HEK293 (cell line): ENCODE results near the gene ROM1.

ENCODE experiments used
- CTCF ChIA-PET: fragments of 350-600 bp; formaldehyde crosslinking; extraction: SDS; loops from one replicate; lab custom pipeline; 2021; ENCODE audit warnings: antibody characterized with exemption; lab: Yijun Ruan, JAX
- POLR2A ChIA-PET: fragments of 300-600 bp; formaldehyde crosslinking; extraction: SDS; loops from one replicate; lab custom pipeline; 2020; ENCODE audit warnings: antibody characterized with exemption, inconsistent platforms; lab: Yijun Ruan, JAX
- H3K27ac ChIP-seq: fragments of 200-500 bp; sonication (Bioruptor generic); 2 replicates; pipeline ENCODE4 v1.5.1; 2014; ENCODE audit warnings: low read depth, low read length, control low read depth, inconsistent platforms; ENCODE audit errors: extremely low read depth
- H3K36me3 ChIP-seq, 2 experiments: fragments of 200-500 bp in 1 of 2; sonication (Bioruptor generic) in 1 of 2; 1 replicate in 1 of 2; 2 replicates in 1 of 2; pipeline ENCODE4 v1.5.1; 2014 to 2017; ENCODE audit warnings: inconsistent platforms in 2 of 2, low read length in 2 of 2; ENCODE audit not compliant: control insufficient read depth in 2 of 2, insufficient read depth in 1 of 2
- H3K4me1 ChIP-seq: fragments of 200-500 bp; sonication (Bioruptor generic); 2 replicates; pipeline ENCODE4 v1.5.1; 2014; ENCODE audit warnings: mild to moderate bottlenecking, low read length, inconsistent platforms; ENCODE audit not compliant: control insufficient read depth, insufficient read depth
- H3K4me3 ChIP-seq: 2 replicates; pipeline ENCODE4 v1.5.1; 2011; ENCODE audit warnings: low read depth, mild to moderate bottlenecking, control low read depth, low read length, moderate library complexity
- H3K9me3 ChIP-seq: fragments of 200-500 bp; sonication (Bioruptor generic); 2 replicates; pipeline ENCODE4 v1.5.1; 2014; ENCODE audit warnings: low read depth, low read length, inconsistent platforms; ENCODE audit not compliant: control insufficient read depth, insufficient read depth
- KLF9 ChIP-seq: fragments of 450-650 bp; formaldehyde crosslinking; IDR thresholded peaks from 2 replicates; pipeline ENCODE4 v1.5.1; 2016; ENCODE audit warnings: missing biosample characterization, missing genetic modification characterization, low read depth
- PRDM1 ChIP-seq: fragments of 450-650 bp; formaldehyde crosslinking; IDR thresholded peaks from 2 replicates; pipeline ENCODE4; 2016; ENCODE audit warnings: missing biosample characterization, missing genetic modification characterization
- SETDB1 ChIP-seq: IDR thresholded peaks from one replicate; pipeline ENCODE4 v1.6.1; 2017; ENCODE audit warnings: mild to moderate bottlenecking, low read length, moderate library complexity, mixed read lengths; ENCODE audit not compliant: insufficient read length
- ZBTB21 ChIP-seq: fragments of 450-650 bp; formaldehyde crosslinking; IDR thresholded peaks from 2 replicates; pipeline ENCODE4 v1.5.1; 2017; ENCODE audit warnings: missing biosample characterization, missing genetic modification characterization
- ZNF146 ChIP-seq: fragments of 450-650 bp; formaldehyde crosslinking; IDR thresholded peaks from 2 replicates; pipeline ENCODE4 v1.5.1; 2016; ENCODE audit warnings: missing biosample characterization, missing genetic modification characterization
- ZNF16 ChIP-seq: fragments of 450-650 bp; formaldehyde crosslinking; IDR thresholded peaks from 2 replicates; pipeline ENCODE4 v1.5.1; 2016; ENCODE audit warnings: low read depth, missing biosample characterization, missing genetic modification characterization
- ZNF223 ChIP-seq: fragments of 450-650 bp; formaldehyde crosslinking; IDR thresholded peaks from 2 replicates; pipeline ENCODE4 v1.5.1; 2016; ENCODE audit warnings: missing biosample characterization, missing genetic modification characterization
- ZNF292 ChIP-seq: fragments of 450-650 bp; formaldehyde crosslinking; IDR thresholded peaks from 2 replicates; pipeline ENCODE4 v1.5.1; 2016; ENCODE audit warnings: low read depth, missing biosample characterization, missing genetic modification characterization, borderline replicate concordance
- ZNF335 ChIP-seq: fragments of 450-650 bp; formaldehyde crosslinking; conservative IDR thresholded peaks from 2 replicates; pipeline ENCODE4 v1.5.1; 2016; ENCODE audit warnings: missing biosample characterization, missing genetic modification characterization
- ZNF391 ChIP-seq: fragments of 450-650 bp; formaldehyde crosslinking; IDR thresholded peaks from 2 replicates; pipeline ENCODE4 v1.5.1; 2016; ENCODE audit warnings: low read depth, missing biosample characterization, missing genetic modification characterization, borderline replicate concordance
- ZNF529 ChIP-seq: fragments of 450-650 bp; formaldehyde crosslinking; IDR thresholded peaks from 2 replicates; pipeline ENCODE4 v1.5.1; 2017; ENCODE audit warnings: missing genetic modification characterization, missing biosample characterization; ENCODE audit not compliant: insufficient replicate concordance
- ZNF530 ChIP-seq: fragments of 450-650 bp; formaldehyde crosslinking; IDR thresholded peaks from 2 replicates; pipeline ENCODE4 v1.5.1; 2016; ENCODE audit warnings: low read depth, missing biosample characterization, missing genetic modification characterization
- ZNF600 ChIP-seq: fragments of 450-650 bp; formaldehyde crosslinking; IDR thresholded peaks from 2 replicates; pipeline ENCODE4 v1.5.1; 2016; ENCODE audit warnings: missing biosample characterization, missing genetic modification characterization
- ZNF664 ChIP-seq: fragments of 450-650 bp; formaldehyde crosslinking; IDR thresholded peaks from 2 replicates; pipeline ENCODE4 v1.5.1; 2016; ENCODE audit warnings: missing biosample characterization, missing genetic modification characterization
- ZNF768 ChIP-seq: fragments of 450-650 bp; formaldehyde crosslinking; IDR thresholded peaks from 2 replicates; pipeline ENCODE4 v1.5.1; 2018; ENCODE audit warnings: missing biosample characterization, mild to moderate bottlenecking, missing genetic modification characterization
- TF ChIP-seq, protein P1 (sequence below): fragments of 450-650 bp; formaldehyde crosslinking; IDR thresholded peaks from 2 replicates; pipeline ENCODE4 v1.5.1; 2016; ENCODE audit warnings: missing biosample characterization, missing genetic modification characterization
- TF ChIP-seq, protein P2 (sequence below): fragments of 450-650 bp; formaldehyde crosslinking; IDR thresholded peaks from 2 replicates; pipeline ENCODE4 v1.5.1; 2016; ENCODE audit warnings: missing biosample characterization, missing genetic modification characterization
- TF ChIP-seq, protein P3 (sequence below): fragments of 450-650 bp; formaldehyde crosslinking; IDR thresholded peaks from 2 replicates; pipeline ENCODE4 v1.5.1; 2016; ENCODE audit warnings: missing biosample characterization, missing genetic modification characterization
- TF ChIP-seq, protein P4 (sequence below): fragments of 450-650 bp; formaldehyde crosslinking; IDR thresholded peaks from 2 replicates; pipeline ENCODE4 v1.5.1; 2017; ENCODE audit warnings: missing biosample characterization, missing genetic modification characterization

Gene ROM1

DNA sequence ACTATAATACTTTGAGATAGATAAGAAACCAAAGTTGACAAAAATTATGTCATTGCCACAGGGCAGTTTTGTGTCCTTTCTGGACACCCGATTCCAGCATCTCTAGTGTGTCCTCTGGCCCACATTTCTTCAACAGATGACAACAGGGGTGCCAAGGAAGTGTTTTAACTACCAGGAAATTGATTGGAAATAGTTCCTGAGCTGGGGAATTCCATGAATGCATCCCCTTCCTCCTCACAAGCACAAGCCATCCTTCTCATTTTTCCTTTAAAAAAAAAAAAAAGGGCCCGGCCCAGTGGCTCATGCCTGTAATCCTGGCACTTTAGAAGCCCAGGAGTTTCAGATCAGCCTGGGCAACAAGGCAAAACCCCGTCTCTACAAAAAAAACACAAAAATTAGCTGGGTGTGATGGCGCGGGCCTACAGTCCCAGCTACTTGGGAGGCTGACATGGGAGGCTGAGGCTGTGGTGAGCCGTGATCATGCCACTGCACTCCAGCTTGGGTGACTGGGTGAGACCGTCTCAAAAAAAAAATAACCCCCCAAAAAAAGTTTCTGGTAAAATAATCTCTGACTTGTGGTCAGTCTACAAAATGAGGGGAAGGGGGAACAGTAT is 9.5 kb downstream of the ROM1 start:
- Histone ChIP-seq H3K27ac (peak overlapping the region; percentile 40), H3K36me3 (peaks cover 5 to 37% of the 10 kb centered on the region in 2 experiments), H3K9me3 (no peaks in the 10 kb centered on the region), H3K4me3 (no peak overlapping the region), H3K4me1 (no peaks in the 10 kb centered on the region)
- TF ChIP-seq, protein P1, sequence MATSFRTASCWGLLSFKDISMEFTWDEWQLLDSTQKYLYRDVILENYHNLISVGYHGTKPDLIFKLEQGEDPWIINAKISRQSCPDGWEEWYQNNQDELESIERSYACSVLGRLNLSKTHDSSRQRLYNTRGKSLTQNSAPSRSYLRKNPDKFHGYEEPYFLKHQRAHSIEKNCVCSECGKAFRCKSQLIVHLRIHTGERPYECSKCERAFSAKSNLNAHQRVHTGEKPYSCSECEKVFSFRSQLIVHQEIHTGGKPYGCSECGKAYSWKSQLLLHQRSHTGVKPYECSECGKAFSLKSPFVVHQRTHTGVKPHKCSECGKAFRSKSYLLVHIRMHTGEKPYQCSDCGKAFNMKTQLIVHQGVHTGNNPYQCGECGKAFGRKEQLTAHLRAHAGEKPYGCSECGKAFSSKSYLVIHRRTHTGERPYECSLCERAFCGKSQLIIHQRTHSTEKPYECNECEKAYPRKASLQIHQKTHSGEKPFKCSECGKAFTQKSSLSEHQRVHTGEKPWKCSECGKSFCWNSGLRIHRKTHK (tag by site-specific recombination), result no peak
- TF ChIP-seq ZNF335 (tag by site-specific recombination), result peak; percentile 9
- TF ChIP-seq, protein P2, sequence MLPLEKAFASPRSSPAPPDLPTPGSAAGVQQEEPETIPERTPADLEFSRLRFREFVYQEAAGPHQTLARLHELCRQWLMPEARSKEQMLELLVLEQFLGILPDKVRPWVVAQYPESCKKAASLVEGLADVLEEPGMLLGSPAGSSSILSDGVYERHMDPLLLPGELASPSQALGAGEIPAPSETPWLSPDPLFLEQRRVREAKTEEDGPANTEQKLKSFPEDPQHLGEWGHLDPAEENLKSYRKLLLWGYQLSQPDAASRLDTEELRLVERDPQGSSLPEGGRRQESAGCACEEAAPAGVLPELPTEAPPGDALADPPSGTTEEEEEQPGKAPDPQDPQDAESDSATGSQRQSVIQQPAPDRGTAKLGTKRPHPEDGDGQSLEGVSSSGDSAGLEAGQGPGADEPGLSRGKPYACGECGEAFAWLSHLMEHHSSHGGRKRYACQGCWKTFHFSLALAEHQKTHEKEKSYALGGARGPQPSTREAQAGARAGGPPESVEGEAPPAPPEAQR, result no peak
- no peak for TF ChIP-seq ZNF146 (tag by site-specific recombination)
- ChIA-PET POLR2A (interaction anchor here (0.6 to 6.0 kb wide), 29 partner anchors 9 to 233 kb away, joined by 3 to 109 read pairs (median 5); partner anchors contain the start of genes C11orf98, CSKMT, EEF1G and EML3), CTCF (interaction anchor here (0.6 to 2.5 kb wide), 3 partner anchors 12 to 63 kb away, joined by 3 to 18 read pairs (median 6); no protein-coding TSS in a partner anchor)

DNA sequence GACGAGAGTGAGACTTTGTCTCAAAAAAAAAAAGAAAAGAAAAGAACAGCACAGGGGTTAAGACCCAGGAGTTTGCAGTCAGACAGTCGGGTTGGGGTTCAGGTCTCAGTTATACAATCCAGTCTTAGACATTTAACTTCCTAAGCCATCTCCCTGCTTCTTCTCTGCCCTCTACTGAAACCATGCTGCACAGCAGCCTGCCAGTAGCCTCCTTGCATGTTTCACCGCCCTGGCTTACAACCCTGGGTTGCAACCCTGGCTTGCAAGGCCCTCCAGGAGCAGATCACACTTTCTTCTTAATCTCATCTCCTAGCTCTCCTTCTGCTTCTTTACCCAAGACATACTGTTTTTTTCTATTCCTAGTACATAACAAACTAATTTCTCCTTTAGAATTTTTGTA is 14.7 kb downstream of the ROM1 start:
- TF ChIP-seq ZNF530 (no peak), ZBTB21 (tag by site-specific recombination) (no peak), ZNF223 (tag by site-specific recombination) (no peak), ZNF529 (tag by site-specific recombination) (no peak), ZNF600 (tag by site-specific recombination) (no peak), ZNF768 (tag by site-specific recombination) (no peak), SETDB1 (no peak), ZNF664 (tag by site-specific recombination) (no peak), KLF9 (tag by site-specific recombination) (no peak), ZNF16 (tag by site-specific recombination) (no peak), ZNF292 (tag by site-specific recombination) (no peak), ZNF391 (tag by site-specific recombination) (no peak), PRDM1 (no peak)
- TF ChIP-seq, protein P3, sequence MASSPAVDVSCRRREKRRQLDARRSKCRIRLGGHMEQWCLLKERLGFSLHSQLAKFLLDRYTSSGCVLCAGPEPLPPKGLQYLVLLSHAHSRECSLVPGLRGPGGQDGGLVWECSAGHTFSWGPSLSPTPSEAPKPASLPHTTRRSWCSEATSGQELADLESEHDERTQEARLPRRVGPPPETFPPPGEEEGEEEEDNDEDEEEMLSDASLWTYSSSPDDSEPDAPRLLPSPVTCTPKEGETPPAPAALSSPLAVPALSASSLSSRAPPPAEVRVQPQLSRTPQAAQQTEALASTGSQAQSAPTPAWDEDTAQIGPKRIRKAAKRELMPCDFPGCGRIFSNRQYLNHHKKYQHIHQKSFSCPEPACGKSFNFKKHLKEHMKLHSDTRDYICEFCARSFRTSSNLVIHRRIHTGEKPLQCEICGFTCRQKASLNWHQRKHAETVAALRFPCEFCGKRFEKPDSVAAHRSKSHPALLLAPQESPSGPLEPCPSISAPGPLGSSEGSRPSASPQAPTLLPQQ, result no peak
- TF ChIP-seq, protein P4, sequence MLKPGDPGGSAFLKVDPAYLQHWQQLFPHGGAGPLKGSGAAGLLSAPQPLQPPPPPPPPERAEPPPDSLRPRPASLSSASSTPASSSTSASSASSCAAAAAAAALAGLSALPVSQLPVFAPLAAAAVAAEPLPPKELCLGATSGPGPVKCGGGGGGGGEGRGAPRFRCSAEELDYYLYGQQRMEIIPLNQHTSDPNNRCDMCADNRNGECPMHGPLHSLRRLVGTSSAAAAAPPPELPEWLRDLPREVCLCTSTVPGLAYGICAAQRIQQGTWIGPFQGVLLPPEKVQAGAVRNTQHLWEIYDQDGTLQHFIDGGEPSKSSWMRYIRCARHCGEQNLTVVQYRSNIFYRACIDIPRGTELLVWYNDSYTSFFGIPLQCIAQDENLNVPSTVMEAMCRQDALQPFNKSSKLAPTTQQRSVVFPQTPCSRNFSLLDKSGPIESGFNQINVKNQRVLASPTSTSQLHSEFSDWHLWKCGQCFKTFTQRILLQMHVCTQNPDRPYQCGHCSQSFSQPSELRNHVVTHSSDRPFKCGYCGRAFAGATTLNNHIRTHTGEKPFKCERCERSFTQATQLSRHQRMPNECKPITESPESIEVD (tag by site-specific recombination), result no peak
- no peaks in the 10 kb centered on the region for H3K4me1 ChIP-seq
- CTCF ChIA-PET, result interaction anchor here (1.2 kb wide), 1 partner anchor 16 kb away, joined by 6 read pairs; no protein-coding TSS in a partner anchor
- peaks cover 19 to 81% of the 10 kb centered on the region in 2 experiments for H3K36me3 ChIP-seq
- no peak overlapping the region for H3K27ac ChIP-seq
- POLR2A ChIA-PET, result interaction anchor here (0.6 to 1.2 kb wide), 2 partner anchors 28 to 37 kb away, joined by 5 read pairs; partner anchors contain the start of gene TUT1
- no peaks in the 10 kb centered on the region for H3K9me3 ChIP-seq
- no peak overlapping the region for H3K4me3 ChIP-seq
